ENCODE results near the gene VTN. TPM values are rescaled to one million over a fixed set of nuclear protein-coding genes. Genes with fewer than 3 reads are reported as not detected.

Gene VTN
- 10 to 100 TPM in 1 of 12 donors, 1 to 10 TPM in 2, under 1 TPM in 7, not detected in 2; 0.34 to 13.8 (median 0.63) TPM for polyA plus RNA-seq (ENCODE audit: insufficient read length in 12 of 12)
- long read RNA-seq, donor 1, transcript VTN-201 (8 exons, 2,149 nt), result major isoform, 13 of 13 reads
- long read RNA-seq, donor 1, partial matches to known transcripts, result 0 of 13 reads
- long read RNA-seq, donor 1, other reads (novel, unspliced or antisense), result 0 of 13 reads
- long read RNA-seq, donor 2, result 0 reads
- long read RNA-seq, donor 3, result 0 reads
- long read RNA-seq, donor 4, result 0 reads
- long read RNA-seq, donor 5, result 0 reads
- long read RNA-seq, donor 6, result 0 reads
- long read RNA-seq, donor 7, result 0 reads
- long read RNA-seq, donor 8, partial matches to known transcripts, result 0 of 1 reads
- long read RNA-seq, donor 8, other reads (novel, unspliced or antisense), result 0 of 1 reads
- long read RNA-seq, donor 9, result 0 reads
- long read RNA-seq, donor 10, result 0 reads
- long read RNA-seq, donor 11, partial matches to known transcripts, result 0 of 1 reads
- long read RNA-seq, donor 11, other reads (novel, unspliced or antisense), result 0 of 1 reads

GRCh38 chr17:28370035-28370743, at the start of gene VTN:
TSS of gene VTN (minus strand) at chr17:28370307. CDS start at chr17:28370203, 104 bp downstream.
- no peak for DNase-seq

- DNase-seq, result no peak
Measured at GRCh38 chr17:28416703-28417311, 46.7 kb upstream of the VTN start.

- DNase-seq, result no peak
Measured at GRCh38 chr17:28415886-28416285, 45.8 kb upstream of the VTN start.

GRCh38 chr17:28413804-28414203, 43.7 kb upstream of the VTN start:
- no peak for DNase-seq

GRCh38 chr17:28412099-28412498, 42.0 kb upstream of the VTN start:
- no peak for DNase-seq

GRCh38 chr17:28407974-28408306, 37.8 kb upstream of the VTN start:
- no peak for DNase-seq

- no peak for DNase-seq
Measured at GRCh38 chr17:28407130-28407973, 37.2 kb upstream of the VTN start.

- no peak for DNase-seq
Measured at GRCh38 chr17:28406473-28406814, 36.3 kb upstream of the VTN start.

GRCh38 chr17:28405632-28406472, 35.7 kb upstream of the VTN start, which contains the start of gene SLC46A1:
TSS of gene SLC46A1 (minus strand) at chr17:28406212. CDS start at chr17:28406114, 98 bp downstream.
- peak; percentile 67 for DNase-seq

GRCh38 chr17:28404812-28405570, 34.9 kb upstream of the VTN start:
- peak; percentile 27 for DNase-seq

GRCh38 chr17:28404461-28404811, 34.3 kb upstream of the VTN start:
- DNase-seq, result no peak

GRCh38 chr17:28404007-28404406, 33.9 kb upstream of the VTN start:
- no peak for DNase-seq

- DNase-seq, result no peak
Measured at GRCh38 chr17:28402844-28403243, 32.7 kb upstream of the VTN start.

- DNase-seq, result no peak
Measured at GRCh38 chr17:28402224-28402630, 32.1 kb upstream of the VTN start.

GRCh38 chr17:28399808-28400207, 29.7 kb upstream of the VTN start:
- DNase-seq, result no peak

- no peak for DNase-seq
Measured at GRCh38 chr17:28398280-28398981, 28.3 kb upstream of the VTN start.

GRCh38 chr17:28397687-28398279, 27.7 kb upstream of the VTN start:
- DNase-seq, result no peak

- no peak for DNase-seq
Measured at GRCh38 chr17:28397275-28397674, 27.2 kb upstream of the VTN start.
